HEK293T (cell line): ENCODE data around the gene DOLPP1.

Source experiments
- ARNT ChIP-seq: fragments of 450-650 bp; IDR thresholded peaks from 2 replicates; pipeline ENCODE4 v1.6.1; 2017; ENCODE audit warnings: mild to moderate bottlenecking
- BHLHE40 ChIP-seq: fragments of 450-650 bp; IDR thresholded peaks from 2 replicates; pipeline ENCODE4 v1.6.1; 2016; ENCODE audit warnings: mild to moderate bottlenecking, moderate library complexity, borderline replicate concordance
- HDGF ChIP-seq: fragments of 450-650 bp; IDR thresholded peaks from 2 replicates; pipeline ENCODE4 v1.6.1; 2017; ENCODE audit warnings: antibody characterized with exemption, borderline replicate concordance
- SP1 ChIP-seq: fragments of 450-650 bp; IDR thresholded peaks from 2 replicates; pipeline ENCODE4 v1.6.1; 2017
- SUZ12 ChIP-seq: fragments of 450-650 bp; IDR thresholded peaks from 2 replicates; pipeline ENCODE4 v1.6.1; 2016; ENCODE audit warnings: mild to moderate bottlenecking
- TARDBP ChIP-seq: fragments of 450-650 bp; IDR thresholded peaks from 2 replicates; pipeline ENCODE4 v1.6.1; 2016
- ZNF384 ChIP-seq: fragments of 450-650 bp; IDR thresholded peaks from 2 replicates; pipeline ENCODE4 v1.6.1; 2016

DNA sequence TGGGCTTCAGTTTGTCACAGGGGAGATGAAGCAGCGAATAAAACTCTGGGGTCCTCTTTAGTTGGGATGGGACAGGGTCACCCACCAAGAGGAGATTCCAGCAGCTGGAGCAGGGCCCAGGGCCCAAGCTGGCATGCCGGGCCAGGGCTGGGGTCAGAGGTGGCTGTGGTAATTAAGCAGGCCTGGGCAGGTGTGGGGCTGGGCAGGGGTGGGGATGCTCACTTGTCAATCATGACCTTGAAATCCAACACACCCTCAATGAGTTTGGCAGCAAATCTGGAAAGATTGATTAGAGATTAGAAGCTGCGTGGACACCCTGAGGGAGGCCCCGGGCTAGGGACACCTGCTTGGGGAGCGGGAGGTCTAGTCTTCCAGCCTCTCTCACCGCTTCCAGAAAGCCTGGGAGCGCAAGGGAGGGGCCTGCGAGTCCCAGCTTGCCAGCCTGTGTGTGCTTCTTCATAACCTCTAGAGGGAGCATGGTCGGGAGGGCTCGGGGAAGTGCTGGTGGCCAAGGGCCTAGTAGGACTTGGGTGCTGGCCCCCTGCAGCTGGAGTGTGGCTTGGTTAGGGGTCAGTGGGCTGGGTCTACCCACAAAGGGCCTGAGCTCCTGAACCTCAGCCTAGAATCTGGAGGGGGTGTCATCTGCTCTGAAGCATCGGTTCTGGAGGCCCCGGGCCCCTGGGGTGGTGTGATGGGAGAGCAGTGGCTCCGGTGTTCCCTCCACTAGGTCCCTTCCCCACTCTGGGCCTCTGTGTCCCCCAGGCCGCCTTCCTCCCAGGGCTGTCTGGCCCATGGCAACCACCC, 22.1 kb downstream of the DOLPP1 start:
- TF ChIP-seq BHLHE40, result no peak
- no peak for TF ChIP-seq SP1
- no peak for TF ChIP-seq ZNF384
- TF ChIP-seq SUZ12, result no peak
- no peak for TF ChIP-seq TARDBP
- TF ChIP-seq ARNT, result no peak
- TF ChIP-seq HDGF, result no peak
